Left lung (tissue), 10 donors: ENCODE measurements around the gene CTDSPL. TPM values are rescaled to one million over a fixed set of nuclear protein-coding genes. Genes with fewer than 3 reads are reported as not detected.

Source experiments
- ATAC-seq: fragments of 200-7000 bp; cut with Tn5 transposase; one replicate; pipeline ENCODE4 v1.9.1; 2020; ENCODE audit warnings: moderate library complexity
- DNase-seq, 4 donors: peaks; one replicate each; pipeline ENCODE4 v3.0.0-alpha.2; 2013 to 2020
- H3K27ac ChIP-seq, 2 donors: fragments of 200-600 bp; sonication (generic) in 1 of 2; one replicate each; pipeline versions ENCODE4 v1.5.0 to v1.8.0; 2020 to 2021
- H3K27me3 ChIP-seq, 2 donors: fragments of 200-600 bp; sonication (generic) in 1 of 2; one replicate each; pipeline versions ENCODE4 v1.5.0 to v1.8.0; 2020 to 2021
- H3K36me3 ChIP-seq, 2 donors: fragments of 200-600 bp; sonication (generic) in 1 of 2; one replicate each; pipeline versions ENCODE4 v1.5.0 to v1.8.0; 2020 to 2021
- H3K4me1 ChIP-seq, 2 donors: fragments of 200-600 bp; one replicate each; pipeline ENCODE4 v1.8.0; 2021
- H3K4me3 ChIP-seq, 2 donors: fragments of 200-600 bp; sonication (generic) in 1 of 2; one replicate each; pipeline versions ENCODE4 v1.5.0 to v1.8.0; 2020 to 2021; ENCODE audit warnings: mild to moderate bottlenecking in 1 of 2
- H3K9me3 ChIP-seq, 2 donors: fragments of 200-600 bp; sonication (generic) in 1 of 2; one replicate each; pipeline versions ENCODE4 v1.5.0 to v1.8.0; 2020 to 2021
- CTCF ChIP-seq, 2 donors: fragments of 200-600 bp; sonication (generic) in 1 of 2; IDR thresholded peaks; one replicate each; pipeline versions ENCODE4 v1.5.0 to v1.8.0; 2021; ENCODE audit warnings: antibody characterized with exemption in 2 of 2
- intact Hi-C, 2 donors: fragments of 100-400 bp; cut with DNase I; formaldehyde crosslinking; loops; one replicate each; pipeline versions ENCODE4 v1.11.2 to v1.14.2; 2022
- polyA plus RNA-seq, 6 donors: library from polyadenylated mRNA; unstranded; fragments of 120-200 nt; gene quantifications; one replicate each; pipeline ENCODE4 v1.2.1, GENCODE V29; 2013; ENCODE audit not compliant: insufficient read length in 6 of 6
- total RNA-seq, 2 donors: library from RNA; stranded (reverse); fragmentation: NEBNext Ultra II Directional; extraction: Animal tissue kit (Norgen Biotek cat#: 25700); gene quantifications; one replicate each; pipeline ENCODE4 v1.2.1, GENCODE V29; 2021
- donor health status: DM: no; HTN: yes; CAD: no.
- donor health status: DM: no; HTN: no; CAD: no.

CTDSPL gene
- total and polyA plus RNA-seq, 8 donors, result 46.9 to 122 (median 115) TPM

DNA sequence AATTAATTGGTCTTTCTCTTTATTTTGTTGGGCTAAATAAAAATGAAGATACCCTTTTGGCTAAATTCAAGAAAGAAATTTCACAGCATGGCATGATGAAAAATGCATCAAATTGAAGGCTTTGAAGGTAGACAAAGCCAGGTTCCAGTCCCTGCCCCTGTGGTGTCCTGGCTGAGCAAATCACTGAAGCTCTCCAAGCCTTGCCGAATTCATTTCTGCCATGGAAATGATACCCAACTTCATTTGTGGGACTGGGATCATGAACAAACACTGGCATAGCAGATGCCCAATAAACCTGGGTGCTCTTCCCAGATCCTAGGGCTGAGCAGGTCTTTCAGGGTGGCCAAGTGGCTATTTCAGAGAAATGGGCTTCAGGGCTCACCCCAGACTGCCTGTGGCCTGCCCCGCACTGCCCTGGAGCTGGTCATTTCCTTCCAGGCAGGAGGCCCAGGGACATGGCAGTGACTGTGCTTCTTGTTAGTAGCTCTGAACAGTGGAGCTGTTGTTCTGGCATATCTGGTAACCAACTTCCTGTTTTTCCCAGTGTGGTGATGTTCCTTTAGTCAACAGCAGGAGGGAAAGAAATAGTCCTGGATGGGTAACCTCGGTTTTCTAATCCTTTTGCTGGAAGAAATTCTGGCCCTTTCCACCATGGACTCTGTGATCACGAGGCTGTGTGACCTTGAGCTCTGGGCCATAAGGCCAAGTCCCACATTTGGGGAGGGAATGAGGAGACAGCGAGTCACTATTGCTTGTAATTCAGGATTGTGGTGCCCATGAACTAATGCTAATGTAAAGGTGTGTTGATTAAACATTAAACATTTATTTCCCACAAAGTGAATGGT, 47.6 kb downstream of the CTDSPL start:
- no peaks in the 10 kb centered on the region for H3K9me3 ChIP-seq
- no peak overlapping the region for H3K4me3 ChIP-seq
- DNase-seq (no peak), ATAC-seq (no peak)
- no peak for TF ChIP-seq CTCF (IDR thresholded peaks at IDR 0.05)
- no peaks in the 10 kb centered on the region for H3K27me3 ChIP-seq
- H3K27ac ChIP-seq, result no peak overlapping the region
- no peaks in the 10 kb centered on the region for H3K36me3 ChIP-seq
- intact Hi-C loops, result no loop called here
- peaks cover 23 to 38% of the 10 kb centered on the region in 2 donors for H3K4me1 ChIP-seq

DNA sequence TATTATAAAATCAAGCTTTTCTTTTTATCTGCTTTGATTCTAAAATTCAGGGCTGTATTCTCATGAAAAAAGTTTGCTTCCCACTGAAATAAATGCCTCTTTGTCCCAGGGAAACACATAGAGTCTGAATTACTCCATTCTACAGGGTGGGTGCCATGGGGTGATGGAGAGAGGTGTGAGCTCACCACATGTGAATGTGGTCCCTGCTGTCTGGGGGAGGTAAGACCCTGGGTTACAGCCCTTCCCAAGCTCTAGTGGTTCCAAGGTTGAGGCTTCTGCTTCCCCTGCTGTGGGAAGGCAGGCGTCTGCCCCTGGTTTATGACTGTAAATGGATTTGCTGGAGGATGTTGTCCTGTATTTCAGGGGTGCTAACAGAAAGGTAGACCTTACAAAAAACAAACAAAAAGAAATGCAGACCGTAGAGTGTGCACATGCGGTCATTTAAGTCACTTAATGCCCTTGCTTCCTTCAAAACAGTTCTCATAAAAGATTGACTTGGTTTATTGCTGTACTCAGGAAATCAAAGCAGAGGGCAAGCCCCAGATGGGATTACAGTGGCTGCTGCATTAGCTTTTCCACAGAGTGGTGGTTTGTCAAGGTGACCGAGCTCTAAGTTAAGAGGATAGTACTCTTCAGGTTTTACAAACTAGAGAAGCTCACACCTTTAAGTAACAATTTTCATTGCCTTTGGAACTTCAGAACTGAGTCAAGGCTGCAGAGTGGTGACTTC, 49.2 kb downstream of the CTDSPL start:
- Histone ChIP-seq H3K27ac (no peak overlapping the region), H3K9me3 (no peaks in the 10 kb centered on the region), H3K27me3 (no peaks in the 10 kb centered on the region), H3K36me3 (no peaks in the 10 kb centered on the region), H3K4me3 (no peak overlapping the region), H3K4me1 (peaks cover 11 to 37% of the 10 kb centered on the region in 2 donors)
- DNase-seq (no peak), ATAC-seq (no peak)
- intact Hi-C loops, result no loop called here
- TF ChIP-seq CTCF (IDR thresholded peaks at IDR 0.05), result no peak

- intact Hi-C loops, result no loop called here
- no peak for DNase-seq
- no peaks in the 10 kb centered on the region for H3K27me3 ChIP-seq
- H3K4me3 ChIP-seq, result no peak overlapping the region
- no peak for TF ChIP-seq CTCF (IDR thresholded peaks at IDR 0.05)
- no peaks in the 10 kb centered on the region for H3K9me3 ChIP-seq
- H3K27ac ChIP-seq, result no peak overlapping the region
- peak; percentile 63 for ATAC-seq
- peaks cover 3 to 26% of the 10 kb centered on the region in 2 donors for H3K4me1 ChIP-seq
- H3K36me3 ChIP-seq, result no peaks in the 10 kb centered on the region
These were observed 50.5 kb downstream of the CTDSPL start for GRCh38 chr3:37912052-37912733.

DNA sequence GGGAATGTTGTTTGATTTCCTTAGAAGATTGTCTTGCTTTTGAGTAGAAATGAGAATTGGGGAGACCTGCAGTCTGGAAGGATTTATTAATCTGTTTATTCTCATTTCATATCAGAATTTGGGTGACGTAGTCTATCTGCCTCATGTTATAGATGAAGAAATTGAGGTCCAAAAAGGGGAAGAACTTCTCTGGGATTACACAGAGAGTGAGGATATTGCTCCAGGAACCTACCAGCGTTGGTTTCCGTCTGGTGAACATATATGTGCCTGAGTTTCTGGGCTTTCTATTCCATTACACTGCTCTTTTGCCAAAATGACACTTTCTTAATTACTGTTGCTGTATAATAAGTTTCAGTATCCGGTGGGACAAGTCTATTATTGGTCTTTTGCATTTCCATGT, 51.8 kb downstream of the CTDSPL start:
- no peak for DNase-seq
- Histone ChIP-seq H3K9me3 (no peaks in the 10 kb centered on the region), H3K36me3 (no peaks in the 10 kb centered on the region), H3K27ac (peak overlapping the region in 1 of 2 donors; percentile 4), H3K4me3 (no peak overlapping the region), H3K4me1 (peaks cover 3 to 24% of the 10 kb centered on the region in 2 donors), H3K27me3 (no peaks in the 10 kb centered on the region)
- ATAC-seq, result no peak
- intact Hi-C loops, result no loop called here
- no peak for TF ChIP-seq CTCF (IDR thresholded peaks at IDR 0.05)

DNA sequence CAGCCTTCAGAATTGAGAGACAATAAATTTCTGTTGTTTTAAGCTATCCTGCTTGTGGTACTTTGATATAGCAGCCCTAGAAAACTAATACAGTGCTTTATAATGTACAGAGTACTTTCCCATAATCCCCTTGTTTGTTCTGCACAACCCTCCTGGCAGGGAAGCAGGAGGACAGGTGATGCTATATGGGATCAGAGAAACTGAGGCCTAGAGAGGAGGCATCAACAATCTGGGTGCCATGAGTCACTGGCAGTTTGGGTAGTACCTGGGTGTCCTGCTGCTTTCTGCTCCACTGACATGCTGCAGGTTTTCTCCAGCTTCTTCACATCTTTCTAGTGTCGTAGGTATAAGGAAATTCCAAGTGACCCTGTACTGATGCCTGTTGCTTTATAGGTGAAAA, 55.0 kb downstream of the CTDSPL start:
- TF ChIP-seq CTCF (IDR thresholded peaks at IDR 0.05), result no peak
- Histone ChIP-seq H3K4me3 (no peak overlapping the region), H3K36me3 (no peaks in the 10 kb centered on the region), H3K27me3 (no peaks in the 10 kb centered on the region), H3K4me1 (peaks cover 4 to 26% of the 10 kb centered on the region in 2 donors), H3K27ac (no peak overlapping the region), H3K9me3 (no peaks in the 10 kb centered on the region)
- no peak for ATAC-seq
- intact Hi-C loops, result no loop called here
- no peak for DNase-seq
